GM19324 (cell line): Measurements from ENCODE around the gene KIF4A.

ENCODE experiments used
- ATAC-seq: cut with Tn5 transposase; IDR thresholded peaks from one replicate; pipeline ENCODE4 v1.9.1; 2021; ENCODE audit warnings: mild to moderate bottlenecking, moderate library complexity; ENCODE audit not compliant: unreplicated experiment, low FRiP score

Gene KIF4A

DNA sequence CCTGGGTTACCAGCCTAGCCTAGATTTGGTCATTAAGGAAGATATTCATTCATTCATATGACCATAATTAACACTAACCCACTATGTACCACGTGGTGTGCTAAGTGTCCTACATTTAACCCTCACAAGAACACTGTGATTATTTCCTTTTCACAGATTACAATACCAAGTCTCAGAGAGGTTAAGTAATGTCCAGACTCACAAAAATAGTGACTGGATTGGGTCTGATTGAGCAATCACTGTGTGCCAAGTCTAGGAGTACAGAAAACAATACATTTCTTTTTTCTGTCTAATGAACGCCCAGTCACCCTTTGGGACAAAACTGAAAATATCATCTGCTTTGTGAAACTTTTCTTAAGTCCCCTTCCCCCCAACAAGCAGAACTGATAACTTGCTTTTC, 147.1 kb downstream of the KIF4A start:
- no peak for ATAC-seq

DNA sequence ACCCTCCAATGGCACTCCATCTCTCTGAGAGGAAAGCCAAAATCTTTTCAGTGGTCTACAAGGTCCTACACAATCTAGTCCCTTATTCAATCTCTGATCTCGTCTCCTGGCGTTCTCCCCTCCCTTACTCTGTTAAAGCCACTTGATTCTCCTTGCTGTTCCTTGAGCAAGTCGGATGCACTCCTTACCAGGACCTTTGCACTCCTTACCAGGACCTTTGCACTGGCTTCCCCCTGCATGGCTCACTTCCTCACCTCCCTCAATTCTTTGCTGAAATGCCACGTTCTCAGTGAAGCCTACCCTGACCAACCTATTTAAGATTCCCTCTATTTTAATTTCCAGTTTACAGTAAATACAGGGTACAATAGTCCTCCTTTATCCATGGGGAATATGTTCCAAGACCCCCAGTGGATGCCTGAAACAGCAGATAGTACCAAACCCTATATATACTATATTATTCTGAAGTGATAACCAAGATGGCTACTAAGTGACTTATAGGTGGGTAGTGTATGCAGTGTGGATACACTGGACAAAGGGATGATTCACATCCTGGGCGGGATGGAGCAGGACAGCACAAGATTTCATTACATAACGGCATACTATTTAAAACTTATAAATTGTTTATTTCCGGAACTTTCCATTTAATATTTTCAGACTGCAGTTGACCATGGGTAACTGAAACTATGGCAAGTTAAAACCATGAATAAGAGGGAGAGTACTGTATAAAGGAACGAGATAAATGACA, 148.2 kb downstream of the KIF4A start:
- no peak for ATAC-seq

DNA sequence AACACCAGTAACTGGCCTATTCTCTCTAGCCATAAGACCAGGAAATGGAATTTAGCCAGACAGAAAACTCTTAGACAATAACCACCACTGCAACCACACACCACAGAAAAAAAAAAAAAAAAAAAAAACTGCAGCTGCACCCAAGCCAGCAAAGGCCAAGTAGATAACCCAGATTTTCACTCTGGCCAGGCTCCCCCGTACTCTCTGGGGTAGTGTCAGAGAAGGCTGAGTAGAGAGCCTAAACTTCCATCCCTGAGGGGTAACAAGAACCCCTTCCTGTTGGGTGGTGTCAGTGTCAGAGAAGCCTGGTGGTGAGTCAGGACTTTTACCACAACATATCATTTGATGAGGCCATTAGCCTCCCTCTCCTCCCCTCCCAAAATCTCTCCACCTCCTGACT, 149.1 kb downstream of the KIF4A start:
- ATAC-seq, result no peak

DNA sequence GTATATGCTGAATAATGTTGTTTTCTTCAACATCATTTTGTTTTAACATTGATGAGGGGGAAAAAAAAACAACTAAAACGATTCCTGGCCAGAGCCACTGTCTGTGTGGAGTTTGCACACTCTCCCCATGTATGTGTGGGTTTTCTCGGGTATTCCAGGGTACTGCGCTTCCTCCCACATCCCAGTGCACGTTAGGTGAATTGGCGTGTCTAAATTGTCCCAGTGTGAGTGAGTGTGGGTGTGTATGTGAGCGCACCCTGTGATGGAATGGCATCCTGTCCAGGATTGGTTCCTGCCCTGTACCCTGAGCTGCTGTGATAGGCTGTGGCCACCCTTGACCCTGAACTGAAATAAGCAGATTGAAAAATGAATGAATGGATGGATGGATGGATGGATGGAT, 152.3 kb downstream of the KIF4A start:
- no peak for ATAC-seq

DNA sequence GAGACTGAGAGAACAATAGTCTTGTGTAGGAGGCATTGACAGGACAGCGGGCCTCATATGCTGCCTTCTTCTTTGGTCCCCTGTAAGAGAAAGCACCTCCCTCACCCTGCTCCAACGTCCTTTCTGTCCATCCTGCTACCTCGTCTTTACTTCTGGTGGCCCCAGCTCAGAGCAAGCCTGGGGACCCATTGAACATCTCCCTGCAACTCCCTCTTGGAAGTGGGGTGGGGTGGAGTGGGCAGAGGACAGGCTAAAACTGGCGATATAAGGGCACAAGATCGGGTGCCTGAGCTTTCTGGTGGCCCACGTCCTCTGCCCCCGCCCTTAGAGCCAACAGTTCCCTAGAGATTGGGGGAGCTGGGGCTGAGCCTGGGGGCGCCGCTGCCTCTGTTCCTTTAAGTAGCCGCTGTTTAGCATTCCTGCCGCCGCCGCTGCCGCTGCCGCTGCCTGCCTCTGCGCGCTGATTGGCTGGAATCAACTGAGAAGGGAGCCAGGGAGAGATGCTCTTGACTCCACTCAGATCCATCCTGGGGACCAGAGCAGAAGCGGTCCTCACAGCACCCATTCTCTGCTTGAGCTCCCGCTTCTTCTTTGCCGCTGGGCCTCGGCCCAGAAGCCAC, 154.5 kb downstream of the KIF4A start, which contains the start of gene DLG3:
TSS of gene DLG3 (plus strand) at position 510 of the 620 bp plus-strand sequence. CDS start 367 bp downstream, outside the sequence.
- ATAC-seq, result no peak

DNA sequence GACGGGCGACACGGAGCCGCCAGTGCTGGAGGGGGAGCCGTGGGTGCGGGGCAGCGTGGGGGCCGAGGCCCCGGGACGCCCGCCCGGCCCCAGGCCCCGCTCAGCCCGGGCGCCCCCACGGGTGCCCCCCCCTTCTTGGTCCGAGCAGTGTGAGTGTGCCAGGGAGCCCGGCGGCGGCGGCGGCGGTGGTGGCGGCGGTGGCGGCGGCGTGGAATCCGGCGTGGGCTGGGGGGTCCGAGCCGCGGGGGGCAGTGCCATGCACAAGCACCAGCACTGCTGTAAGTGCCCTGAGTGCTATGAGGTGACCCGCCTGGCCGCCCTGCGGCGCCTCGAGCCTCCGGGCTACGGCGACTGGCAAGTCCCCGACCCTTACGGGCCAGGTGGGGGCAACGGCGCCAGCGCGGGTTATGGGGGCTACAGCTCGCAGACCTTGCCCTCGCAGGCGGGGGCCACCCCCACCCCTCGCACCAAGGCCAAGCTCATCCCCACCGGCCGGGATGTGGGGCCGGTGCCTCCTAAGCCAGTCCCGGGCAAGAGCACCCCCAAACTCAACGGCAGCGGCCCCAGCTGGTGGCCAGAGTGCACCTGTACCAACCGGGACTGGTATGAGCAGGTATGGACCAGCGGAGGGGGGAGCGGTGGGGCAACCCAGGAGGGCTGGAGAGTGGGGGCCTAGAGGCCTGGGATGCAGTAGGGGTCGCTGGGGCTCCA, 155.2 kb downstream of the KIF4A start:
- ATAC-seq, result no peak

DNA sequence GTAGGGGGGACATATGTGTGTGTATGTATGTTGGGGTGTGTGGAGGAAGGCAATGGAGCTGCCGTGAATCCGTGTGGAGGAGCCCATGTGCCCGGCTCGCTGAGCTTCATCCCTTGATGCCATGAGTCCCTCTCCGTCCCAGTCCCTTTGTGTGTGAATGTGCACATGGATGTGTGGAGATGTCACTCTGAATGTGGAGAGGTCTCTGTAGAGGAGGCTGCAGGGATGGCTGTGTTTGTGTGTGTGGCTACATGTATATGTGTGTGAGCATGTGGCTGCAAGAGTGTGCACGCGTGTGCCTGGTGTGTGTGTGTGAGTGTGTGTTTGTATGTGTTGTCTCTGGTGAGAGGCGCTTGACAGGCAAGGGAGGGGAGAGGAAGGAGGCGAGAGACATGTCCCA, 156.0 kb downstream of the KIF4A start:
- ATAC-seq, result no peak

DNA sequence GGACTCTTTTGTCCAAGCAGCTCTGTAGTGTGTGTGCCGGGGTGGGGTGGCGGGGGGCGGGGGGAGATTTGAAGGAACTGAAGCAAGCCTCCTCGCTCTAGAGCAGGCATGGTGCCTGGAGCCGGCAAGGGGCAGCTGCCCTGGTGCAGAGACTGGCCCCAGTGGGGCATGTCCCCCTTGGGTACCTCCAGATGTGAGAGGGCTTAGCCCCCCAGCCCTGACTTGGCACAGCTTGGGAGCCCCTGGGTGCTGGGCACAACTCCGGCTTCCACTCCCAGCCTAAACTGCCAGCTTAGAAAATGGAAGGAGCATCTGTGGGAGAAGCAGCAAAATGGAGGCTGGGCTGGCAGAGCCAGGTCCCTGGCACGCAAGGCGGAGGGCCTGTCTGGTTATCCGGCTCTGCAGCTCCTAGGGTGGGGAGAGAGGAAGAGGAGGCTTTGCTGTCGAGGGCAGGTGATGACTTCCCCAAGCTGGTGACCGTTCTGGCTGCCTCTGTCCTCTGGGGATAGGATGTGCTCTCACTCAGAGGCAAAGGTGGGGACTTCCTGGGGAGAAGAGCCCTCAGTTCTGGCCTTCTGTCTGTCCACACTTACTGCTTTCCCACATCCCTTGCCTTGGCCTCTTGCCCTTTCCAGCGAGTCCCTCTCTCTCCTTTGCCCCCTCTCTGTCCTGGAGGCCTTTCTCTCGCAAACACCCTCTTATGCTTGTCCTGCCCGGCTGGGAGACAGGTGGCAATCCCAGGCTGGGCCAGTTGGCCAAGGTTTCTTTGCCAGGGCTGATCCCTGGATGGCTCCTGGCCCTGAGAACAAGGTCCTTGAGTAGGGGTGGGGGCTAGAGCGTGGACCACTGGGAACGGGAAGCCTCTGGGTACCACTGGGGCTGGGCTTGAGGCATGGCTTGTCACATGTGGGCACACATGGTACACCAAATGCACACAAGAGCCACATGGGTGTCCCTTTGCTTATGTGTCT, 156.8 kb downstream of the KIF4A start:
- no peak for ATAC-seq

DNA sequence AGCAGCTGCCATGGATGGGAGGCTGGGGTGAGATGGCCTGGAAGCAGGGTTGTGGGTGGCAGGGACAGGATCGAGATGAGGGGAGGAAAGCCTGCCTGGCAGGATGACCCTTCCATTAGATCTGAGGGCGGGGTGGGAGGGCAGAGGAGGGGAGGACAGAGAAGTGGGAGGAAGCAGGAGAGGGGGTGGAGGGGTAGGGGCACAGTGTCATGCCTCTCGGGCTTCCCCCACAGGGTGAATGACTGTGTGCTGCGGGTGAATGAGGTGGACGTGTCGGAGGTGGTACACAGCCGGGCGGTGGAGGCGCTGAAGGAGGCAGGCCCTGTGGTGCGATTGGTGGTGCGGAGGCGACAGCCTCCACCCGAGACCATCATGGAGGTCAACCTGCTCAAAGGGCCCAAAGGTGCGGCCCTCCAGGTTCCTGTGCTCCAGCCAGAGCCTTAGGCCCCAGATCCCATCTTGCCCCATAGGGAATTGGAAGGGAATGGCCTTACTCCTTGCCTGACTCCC, 159.6 kb downstream of the KIF4A start:
- no peak for ATAC-seq

DNA sequence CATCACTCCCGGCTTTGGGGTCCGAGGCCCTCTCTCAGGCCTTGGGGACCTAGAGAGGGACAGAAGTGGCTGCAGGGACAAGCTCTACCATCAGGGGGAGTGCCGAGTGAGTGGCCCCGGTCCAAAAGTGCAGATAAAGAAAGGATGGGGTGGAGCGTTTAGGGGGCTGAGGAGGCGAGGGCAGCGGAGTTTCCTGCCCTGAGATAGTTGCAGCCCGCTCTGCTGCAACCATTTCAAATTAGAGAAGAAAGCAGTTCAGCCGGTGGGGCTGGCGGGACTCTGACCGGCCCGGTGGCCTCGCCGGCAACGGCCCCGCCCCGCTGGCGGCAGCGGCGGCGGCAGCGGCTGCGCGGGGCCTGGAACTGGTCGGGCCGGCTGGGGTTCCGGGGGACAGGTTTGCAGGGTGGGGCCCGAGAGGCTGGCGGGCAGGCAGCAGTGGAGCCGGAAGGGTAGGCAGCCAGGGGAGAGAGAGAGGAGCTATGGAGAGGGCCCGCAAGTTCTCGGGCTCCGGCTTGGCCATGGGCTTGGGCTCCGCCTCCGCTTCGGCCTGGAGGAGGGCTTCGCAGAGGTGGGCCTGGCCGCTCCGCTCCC, 162.3 kb downstream of the KIF4A start:
- no peak for ATAC-seq

DNA sequence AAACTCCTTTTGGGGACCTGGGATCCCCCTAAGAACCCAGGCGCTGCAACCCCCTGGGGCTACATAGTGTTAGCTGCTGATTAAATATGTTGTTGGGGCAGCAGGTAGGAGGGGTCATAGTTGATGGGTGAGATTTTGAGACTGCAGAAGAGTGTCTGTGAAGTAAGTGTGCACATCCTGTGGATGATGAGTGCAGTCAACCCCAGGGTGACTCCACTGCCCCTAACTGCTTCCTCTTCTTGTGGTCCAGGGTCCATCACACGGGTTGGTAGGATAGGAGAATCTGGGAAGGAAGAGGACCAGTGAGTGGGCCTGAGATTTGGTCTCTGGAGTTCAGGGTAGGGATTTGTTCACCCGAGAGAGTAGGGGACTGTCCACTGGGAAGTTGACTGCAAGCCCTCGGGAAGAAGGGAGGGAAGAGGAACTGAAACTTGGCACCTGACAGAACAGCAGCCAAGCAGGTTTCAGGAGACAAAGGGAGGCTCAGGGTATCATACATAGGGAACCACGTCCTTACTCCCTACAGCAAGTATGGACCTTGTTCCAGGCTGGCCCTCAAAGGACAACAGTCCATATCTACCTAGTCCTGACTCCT, 163.2 kb downstream of the KIF4A start:
- no peak for ATAC-seq

DNA sequence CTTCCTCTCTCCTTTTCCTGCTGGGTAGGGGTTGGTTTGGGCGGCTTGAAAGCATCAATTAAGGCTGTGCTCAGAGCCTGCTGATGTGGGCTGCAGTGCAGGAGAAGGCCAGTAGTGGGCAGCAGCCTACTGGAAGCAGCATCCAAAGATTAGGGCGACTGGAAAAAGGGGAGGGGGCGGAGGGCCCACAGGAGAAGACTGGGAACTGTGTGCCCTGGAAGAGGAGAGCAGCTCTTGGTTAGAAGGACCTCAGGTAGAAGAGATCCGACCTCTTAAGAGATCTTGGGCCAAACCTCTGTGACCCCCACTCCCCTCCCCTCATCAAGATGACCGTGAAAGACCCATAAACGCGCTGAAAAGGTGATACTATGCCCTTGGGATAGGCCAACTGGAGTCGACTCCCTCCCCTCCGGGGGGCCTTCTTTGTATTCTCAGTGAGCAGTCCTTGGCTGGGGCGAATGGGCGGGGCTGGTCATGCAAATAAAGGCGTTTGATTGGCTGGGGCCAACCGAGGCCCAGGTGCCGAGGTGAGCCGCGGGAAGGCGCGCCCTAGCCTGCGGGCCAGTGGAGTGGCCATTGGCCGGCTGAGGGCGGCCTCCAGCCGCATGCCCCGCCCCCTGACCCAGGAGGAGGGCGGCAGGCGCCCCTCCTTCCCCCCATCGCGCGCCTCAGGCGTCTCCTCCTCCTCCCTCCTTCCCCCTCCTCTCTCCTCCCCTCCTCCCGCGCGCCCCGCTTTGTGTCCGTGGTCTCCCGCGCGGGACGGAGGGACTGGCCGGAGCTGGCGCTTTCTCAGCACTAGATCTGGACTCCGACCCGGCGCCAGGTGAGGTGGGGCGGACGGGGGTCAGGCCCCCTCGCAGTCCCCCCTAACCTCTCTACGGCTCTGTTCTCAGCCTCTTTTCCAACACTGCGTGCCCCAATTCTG, 164.8 kb downstream of the KIF4A start:
- peak; percentile 72 for ATAC-seq

DNA sequence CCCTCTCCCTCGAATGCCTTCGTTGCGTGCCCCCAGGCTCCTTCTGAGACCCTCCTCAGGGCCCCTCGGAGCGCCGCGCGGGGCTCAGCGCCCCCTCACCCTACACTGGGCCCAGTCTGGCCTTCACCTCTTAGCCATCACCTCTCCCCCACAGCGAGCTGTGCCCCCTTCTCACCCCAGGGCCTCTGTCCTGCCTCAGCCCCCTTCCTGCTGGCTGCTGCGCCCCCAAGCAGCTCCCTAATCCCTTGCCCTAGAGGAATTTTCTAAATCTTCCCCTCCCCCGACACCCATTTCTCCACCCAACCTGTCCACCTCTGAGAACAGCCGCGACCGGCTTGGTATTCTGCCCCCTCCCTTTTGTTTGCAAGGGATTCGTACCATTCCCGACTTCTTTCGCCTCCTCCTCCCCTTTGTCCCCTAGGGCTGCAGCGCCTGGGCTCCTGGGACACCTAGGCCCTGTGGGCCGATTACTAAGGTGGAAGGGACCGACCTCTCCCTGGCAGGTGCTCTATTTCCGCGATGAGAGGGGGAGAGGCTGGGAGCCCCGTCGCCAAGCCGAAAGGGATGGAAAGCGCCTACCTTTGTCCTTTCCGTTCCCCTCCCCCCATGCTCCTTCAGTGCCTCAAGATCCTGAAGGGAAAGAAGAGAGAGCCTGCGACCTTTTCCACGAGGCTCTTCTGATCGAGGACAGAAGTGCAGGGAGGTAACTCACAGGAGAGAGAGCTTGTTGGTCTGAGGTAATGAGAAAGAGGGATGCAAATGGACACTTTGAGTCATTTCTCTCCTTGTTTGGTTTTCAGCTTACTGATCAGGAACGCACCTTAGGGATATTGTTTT, 165.7 kb downstream of the KIF4A start:
- no peak for ATAC-seq

DNA sequence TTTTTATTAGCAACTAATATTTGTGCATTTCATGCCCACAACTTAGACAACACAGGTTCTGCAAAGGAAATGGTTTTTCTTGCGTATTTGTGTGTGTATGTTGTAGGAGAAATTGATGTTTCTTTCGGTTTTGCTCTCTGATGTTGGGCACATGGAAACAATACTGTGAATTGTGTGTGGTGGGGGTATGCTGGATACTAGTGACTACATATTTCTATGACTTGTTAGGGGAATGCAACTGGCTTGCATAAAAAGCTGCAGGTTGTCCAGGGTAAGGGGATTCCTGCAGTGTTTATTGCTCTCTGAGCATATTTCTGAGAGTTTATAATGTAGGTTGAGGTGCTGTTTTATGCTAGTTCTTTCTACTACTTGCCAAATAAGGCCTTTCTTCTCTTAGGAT, 166.4 kb downstream of the KIF4A start:
- no peak for ATAC-seq

DNA sequence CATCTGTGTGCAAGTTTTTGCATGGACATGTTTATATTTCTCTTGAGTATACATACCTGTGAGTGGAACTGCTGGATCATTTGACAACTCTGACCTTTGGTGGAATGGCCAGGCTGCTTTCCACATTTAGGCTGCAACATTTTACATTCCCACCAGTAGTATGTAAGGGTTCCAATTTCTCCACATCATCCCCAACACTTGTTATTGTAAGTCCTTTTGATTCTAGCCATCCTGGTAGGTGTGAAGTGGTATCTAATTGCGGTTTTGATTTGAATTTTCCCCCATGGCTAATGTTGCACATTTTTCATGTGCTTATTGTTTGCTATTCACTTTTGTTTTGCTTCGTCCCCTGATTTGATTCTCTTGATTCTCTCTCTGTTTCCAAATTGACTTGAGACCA, 171.1 kb downstream of the KIF4A start:
- no peak for ATAC-seq

DNA sequence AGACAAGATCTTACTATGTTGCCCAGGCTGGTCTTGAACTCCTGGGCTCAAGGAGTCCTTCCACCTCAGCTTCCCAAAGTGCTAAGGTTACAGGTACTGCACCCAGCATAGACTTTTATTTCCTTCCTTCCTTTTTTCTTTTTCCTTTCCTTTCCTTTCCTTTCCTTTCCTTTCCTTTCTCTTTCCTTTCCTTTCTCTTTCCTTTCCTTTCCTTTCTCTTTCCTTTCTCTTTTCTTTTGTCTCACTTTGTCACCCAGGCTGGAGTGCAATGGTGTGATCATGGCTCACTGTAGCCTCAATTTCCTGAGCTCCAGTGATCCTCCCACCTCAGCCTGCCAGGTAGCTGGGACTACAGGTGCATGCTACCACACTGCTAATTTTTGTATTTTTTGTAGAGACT, 174.1 kb downstream of the KIF4A start:
- ATAC-seq, result no peak

DNA sequence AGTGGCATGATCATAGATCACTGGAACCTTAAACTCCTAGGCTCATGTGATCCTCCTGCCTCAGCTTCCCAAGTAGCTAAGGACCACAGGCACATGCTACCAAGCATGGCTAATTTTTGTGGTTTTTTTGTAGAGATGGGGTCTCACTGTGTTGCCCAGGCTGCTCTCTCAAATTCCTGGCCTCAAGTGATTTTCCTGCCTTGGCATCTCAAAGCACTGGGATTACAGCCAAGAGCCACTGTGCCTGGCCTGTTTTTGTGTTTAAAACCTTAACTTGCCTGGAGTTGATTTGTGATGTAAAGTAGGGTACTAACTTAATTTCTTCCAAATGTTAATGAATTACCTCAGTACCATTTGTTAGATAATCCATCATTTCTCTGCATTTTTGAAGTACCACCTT, 177.1 kb downstream of the KIF4A start:
- no peak for ATAC-seq

DNA sequence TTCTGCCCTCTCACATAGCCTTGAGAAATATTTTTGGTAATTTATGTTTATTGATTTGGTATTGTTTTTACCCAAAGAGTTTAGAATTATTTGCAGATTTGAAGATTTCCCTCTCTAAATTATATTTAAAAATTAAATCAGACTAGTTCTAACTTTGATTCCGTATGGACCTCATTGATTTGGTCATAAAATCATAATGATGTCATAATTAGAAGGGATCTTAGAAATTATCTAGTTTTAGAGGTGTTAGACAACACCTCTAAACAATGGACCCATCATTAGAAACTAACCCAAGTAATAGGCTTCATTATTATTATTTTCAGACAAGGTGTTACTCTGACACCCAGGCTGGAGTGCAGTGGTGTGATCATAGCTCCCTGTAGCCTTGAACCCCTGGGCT, 178.8 kb downstream of the KIF4A start:
- no peak for ATAC-seq
